Measurements from ENCODE around the gene MMP17. TPM values are rescaled to one million over a fixed set of nuclear protein-coding genes. Genes with fewer than 3 reads are reported as not detected.

Gene MMP17
- total and polyA plus RNA-seq, 2 donors (not counting 3 experiments of a cell fraction or from before 2014, with no cell fraction given) = 3.6 to 10.8 TPM

DNA sequence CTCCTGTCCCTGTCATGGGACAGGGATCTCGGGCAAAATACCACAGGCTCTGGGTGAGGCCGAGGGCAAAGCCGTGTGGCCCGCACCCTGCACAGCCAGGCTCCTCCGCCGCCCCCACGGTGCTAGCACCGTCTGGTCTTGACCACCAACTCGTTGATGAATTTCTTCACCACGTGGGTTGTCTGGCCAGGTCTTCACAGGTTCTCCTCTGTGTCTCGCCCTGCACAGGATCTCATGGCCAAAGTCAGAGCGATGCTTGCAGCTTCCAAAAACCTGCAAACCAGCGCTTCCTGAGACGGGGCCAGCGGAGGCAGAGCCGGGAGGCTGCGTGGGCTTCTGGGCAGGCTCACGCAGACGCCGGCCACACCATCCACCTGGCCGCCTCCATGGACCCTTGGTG lies 29.0 kb upstream of the MMP17 start:
- TF ChIP-seq GATA2 (IDR thresholded peaks at IDR 0.05; ENCODE audit: insufficient read depth, insufficient read length, low read depth, low read length) = no peak
- no peak for TF ChIP-seq FOS (IDR thresholded peaks at IDR 0.05; ENCODE audit: borderline replicate concordance, insufficient read depth, low read length)
- no peak for TF ChIP-seq POLR2AphosphoS5 (IDR thresholded peaks at IDR 0.05; ENCODE audit: insufficient read depth, low read depth, low read length)
- no peak for TF ChIP-seq POLR2A (IDR thresholded peaks at IDR 0.05; ENCODE audit: low read depth, low read length)
- no peak for TF ChIP-seq MAX (IDR thresholded peaks at IDR 0.05; ENCODE audit: insufficient read depth, insufficient read length)
- no peak for TF ChIP-seq CTCF (IDR thresholded peaks at IDR 0.05; ENCODE audit: extremely low read depth in 1 of 2, insufficient read depth in 1 of 2, low read depth in 1 of 2, low read length in 2 of 2)
- TF ChIP-seq EZH2 (IDR thresholded peaks at IDR 0.05; ENCODE audit: borderline replicate concordance, low read depth, low read length, severe bottlenecking) = no peak
- no peak for FAIRE-seq
- no TSS peak for BruUV-seq (replicated peaks)

More for the DNA sequence above, 29.0 kb upstream of the MMP17 start:
- dilution Hi-C loops (cut with MboI; ENCODE audit: extremely low pct_ligation_motif_present, low sequenced_read_pairs) (no loop called here), intact Hi-C loops (cut with micrococcal nuclease) (no loop called here)
- no peak overlapping the region for H3K4me3 ChIP-seq (replicated peaks in 1 of 3; ENCODE audit: insufficient read depth in 1 of 3, low read depth in 1 of 3, low read length in 3 of 3)
- no peak overlapping the region for H3K4me2 ChIP-seq (ENCODE audit: insufficient read depth, low read length)
- H3K27me3 ChIP-seq (ENCODE audit: control insufficient read depth in 2 of 2, insufficient read depth in 2 of 2, low read length in 2 of 2) = no peaks in the 10 kb centered on the region
- H3K27ac ChIP-seq (ENCODE audit: insufficient read depth, low read depth, low read length) = no peak overlapping the region
- peaks cover 7% of the 10 kb centered on the region for H3K4me1 ChIP-seq (ENCODE audit: control insufficient read depth, extremely low read depth, insufficient read depth, low read length)
- no peak overlapping the region for H2AFZ ChIP-seq (ENCODE audit: low read depth, low read length)
- ChIA-PET POLR2A (no interaction called here), CTCF (no interaction called here)
- H4K20me1 ChIP-seq (replicated peaks; ENCODE audit: control insufficient read depth, extremely low read depth, insufficient read depth, low read length) = no peaks in the 10 kb centered on the region
- no peaks in the 10 kb centered on the region for H3K79me2 ChIP-seq (ENCODE audit: control insufficient read depth, insufficient read depth, low read length)
- DNase-seq (ENCODE audit: low read depth, low spot score) = no peak
- H3K9me3 ChIP-seq (replicated peaks; ENCODE audit: control insufficient read depth, insufficient read depth, low read length) = no peaks in the 10 kb centered on the region
- H3K9me1 ChIP-seq (replicated peaks; ENCODE audit: control insufficient read depth, extremely low read depth, insufficient read depth, low read length) = no peaks in the 10 kb centered on the region
- H3K9ac ChIP-seq (replicated peaks; ENCODE audit: extremely low read depth, insufficient read depth, low read length) = no peak overlapping the region
- H3K36me3 ChIP-seq (ENCODE audit: control insufficient read depth in 2 of 2, extremely low read depth in 1 of 2, insufficient read depth in 2 of 2, low read length in 2 of 2) = peaks cover 3 to 9% of the 10 kb centered on the region in 2 experiments
